GM21381 (cell line): Measurements from ENCODE around the gene KPNA3.
"Not testable (repeated sequence)": the region's sequence is repeated elsewhere in the genome, so short reads cannot be mapped to it uniquely, and the experiment has no call there.

Experiments
- ATAC-seq: cut with Tn5 transposase; IDR thresholded peaks from one replicate; pipeline ENCODE4 v1.9.1; 2021; ENCODE audit warnings: mild to moderate bottlenecking, moderate library complexity; ENCODE audit not compliant: unreplicated experiment

KPNA3 gene

DNA sequence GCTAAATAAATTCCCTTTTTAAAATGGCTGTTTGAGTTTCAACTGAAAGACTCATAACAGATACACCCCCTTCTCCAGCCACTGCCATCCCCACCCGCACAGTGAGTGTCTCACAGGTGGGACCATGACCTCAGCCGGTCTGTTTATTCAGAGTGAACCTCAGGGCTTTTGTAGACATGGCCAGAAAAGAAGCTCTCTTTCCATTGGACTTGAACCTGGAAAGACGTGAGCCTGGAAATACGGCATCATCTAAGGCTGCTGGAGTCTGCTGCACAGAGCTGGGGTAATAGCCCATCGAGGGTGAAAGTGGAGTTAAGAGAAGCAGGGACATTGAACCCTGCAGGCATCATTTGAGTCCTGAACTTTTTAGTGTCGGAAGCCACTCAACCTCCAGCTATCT, 15.2 kb upstream of the KPNA3 start:
- no peak for ATAC-seq

DNA sequence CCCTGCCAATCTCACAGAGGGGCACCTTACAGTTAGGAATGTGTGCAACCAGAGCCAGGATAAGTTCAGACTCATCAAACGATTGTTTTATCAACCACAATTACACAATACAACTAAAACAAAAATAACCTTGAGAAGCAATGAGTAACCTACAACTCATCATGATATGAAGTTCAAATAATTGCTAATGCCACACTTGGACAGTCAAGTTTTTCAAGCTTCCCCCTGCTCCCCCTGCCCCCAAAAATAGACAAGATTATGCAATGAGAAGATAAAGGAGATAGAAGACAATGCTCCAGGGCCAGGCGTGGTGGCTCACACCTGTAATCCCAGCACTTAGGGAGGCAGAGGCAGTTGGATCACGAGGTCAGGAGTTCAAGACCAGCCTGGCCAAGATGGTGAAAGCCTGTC, 13.6 kb upstream of the KPNA3 start:
- ATAC-seq: no peak

DNA sequence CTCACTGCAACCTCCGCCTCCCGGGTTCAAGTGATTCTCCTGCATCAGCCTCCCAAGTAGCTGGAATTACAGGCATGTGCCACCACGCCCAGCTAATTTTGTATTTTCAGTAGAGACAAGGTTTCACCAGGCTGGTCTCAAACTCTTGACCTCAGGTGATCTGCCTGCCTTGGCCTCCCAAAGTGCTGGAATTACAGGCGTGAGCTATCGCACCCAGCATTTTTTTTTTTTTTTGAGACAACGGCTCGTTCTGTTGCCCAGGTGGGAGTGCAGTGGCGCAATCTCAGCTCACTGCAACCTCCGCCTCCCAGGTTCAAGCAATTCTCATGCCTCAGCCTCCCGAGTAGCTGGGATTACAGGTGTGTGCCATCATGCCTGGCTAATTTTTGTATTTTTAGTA, 10.6 kb upstream of the KPNA3 start:
- not testable (repeated sequence) for ATAC-seq

DNA sequence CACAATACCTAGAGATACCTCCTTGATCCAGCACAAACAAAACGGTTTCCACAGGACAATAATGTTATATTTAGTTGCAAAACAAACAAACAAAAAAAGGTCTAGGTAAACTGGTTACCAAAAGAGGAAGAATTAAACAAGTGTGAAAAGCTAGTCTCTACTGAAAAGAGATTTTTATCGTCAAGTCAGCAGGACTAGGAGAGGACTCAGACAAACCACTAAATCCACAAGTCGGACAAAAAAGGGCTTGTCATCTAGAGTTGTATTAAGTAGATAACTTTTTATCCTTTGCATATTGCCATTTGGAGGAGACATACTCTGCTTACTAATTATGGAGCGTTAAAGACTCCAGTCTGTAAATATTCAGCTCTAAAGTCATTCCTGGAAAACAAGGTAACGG, 9.9 kb upstream of the KPNA3 start:
- no peak for ATAC-seq

DNA sequence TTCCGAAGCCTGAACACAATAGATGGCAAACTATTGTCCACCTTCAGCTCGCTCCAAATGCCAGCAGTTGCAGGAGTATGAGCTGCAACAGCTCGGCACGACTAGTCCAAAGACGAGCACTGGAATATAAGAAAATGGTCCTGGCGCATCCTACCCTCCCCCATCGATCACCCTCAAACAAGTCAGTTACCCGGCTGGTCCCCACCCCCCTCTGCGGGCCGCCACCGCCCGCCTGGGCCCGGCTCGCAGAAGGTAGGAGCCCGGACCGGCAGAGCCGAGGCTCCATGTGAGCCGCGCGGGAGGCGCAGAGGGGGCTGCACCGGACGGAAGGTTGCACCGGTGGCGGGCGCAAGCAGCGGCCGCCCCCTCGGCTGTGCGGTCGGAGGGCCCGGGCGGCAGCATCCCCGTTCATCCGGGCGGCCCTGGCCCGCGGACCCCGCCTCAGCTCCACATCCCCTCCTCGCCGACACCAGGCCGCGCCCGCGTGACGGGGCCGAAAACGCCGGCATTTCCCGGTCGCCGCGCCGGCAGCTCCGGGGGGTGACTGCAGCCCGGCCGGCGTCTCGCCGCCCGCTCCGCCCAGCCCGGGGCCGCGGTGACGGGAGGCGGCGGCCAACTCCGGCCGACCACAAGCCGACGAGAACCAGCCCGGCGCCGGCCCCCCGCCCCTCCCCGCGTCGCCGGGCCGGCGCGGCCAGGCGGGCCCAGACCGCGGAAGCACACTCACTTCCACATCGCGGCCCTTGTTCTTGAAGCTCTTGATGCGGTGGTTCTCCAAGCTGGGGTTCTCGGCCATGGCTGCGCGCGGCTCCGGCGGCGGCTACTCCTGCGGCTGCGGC, 552 bp downstream of the KPNA3 start:
- peak; percentile 20 for ATAC-seq

- ATAC-seq: no peak
Observed at GRCh38 chr13:49791315-49791710, 1.2 kb downstream of the KPNA3 start.

DNA sequence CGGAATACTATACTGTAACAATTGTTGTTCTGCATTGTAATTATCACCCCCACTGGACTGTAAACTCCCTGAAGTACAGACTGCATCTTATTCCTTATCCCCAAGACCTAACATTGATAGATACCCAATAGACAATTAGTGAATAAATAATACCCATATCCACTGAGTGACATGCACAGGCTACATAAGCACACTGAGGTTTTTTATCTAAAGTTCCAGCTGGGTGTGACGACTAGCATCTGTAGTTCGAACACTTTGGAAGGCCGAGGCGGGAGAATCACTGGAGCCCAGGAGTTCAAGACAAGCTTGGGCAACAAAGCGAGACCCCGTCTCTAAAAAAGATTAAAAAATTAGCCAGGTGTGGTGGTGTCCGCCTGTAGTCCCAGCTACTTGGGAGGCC, 2.5 kb downstream of the KPNA3 start:
- ATAC-seq: no peak

- ATAC-seq: no peak
Observed at GRCh38 chr13:49786401-49787008, 6.0 kb downstream of the KPNA3 start.

DNA sequence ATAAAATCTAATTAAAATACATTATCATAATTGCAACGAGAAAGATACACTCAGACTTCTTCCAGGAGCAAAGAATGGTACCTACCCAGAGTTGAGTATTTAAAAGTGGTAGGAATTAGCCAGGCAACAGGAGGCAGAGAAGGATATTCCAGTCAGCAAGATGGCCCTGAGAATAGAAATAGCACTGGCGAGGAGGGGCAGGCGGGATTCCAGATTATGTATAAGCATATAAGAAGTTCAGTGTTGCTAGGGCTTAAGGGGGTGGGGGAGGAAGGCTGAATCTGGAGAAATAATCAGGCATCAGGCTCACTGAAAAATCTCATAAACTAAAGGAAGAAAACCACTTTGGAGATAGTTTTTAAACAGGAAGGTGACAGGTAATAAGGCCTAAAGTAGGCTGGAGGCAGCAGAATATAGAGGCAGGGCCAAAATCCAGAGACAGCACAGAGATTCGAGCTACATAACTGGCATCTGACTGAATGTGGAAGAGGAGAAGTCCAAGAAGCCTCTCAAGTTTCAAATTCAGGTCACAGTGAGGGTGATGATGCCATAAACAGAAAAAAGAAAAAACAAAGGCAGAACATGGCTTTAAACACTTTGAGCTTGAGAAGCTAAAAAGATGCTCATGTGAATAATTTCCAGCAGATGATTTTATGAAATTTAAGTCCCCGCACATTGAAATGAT, 7.5 kb downstream of the KPNA3 start:
- no peak for ATAC-seq

GRCh38 chr13:49783865-49784264, 8.6 kb downstream of the KPNA3 start:
- ATAC-seq: no peak

DNA sequence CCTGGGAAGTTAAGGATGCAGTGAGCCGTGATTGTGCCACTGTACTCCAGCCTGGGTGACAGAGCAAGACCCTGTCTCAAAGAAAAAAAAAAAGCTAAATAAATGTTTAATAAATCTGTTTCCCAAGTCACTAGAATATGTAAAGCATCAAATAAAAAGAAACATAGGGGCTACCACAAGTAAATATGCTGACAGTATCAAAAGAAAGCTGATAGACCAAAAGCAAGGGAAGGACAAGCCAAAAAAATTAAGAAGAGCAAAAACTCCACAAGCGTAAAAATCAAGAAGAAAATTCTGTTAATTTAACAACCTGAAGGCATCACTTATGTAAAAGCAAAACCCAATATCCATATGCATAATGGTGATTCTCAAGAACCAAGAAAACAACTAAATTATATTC, 9.7 kb downstream of the KPNA3 start:
- ATAC-seq: no peak

DNA sequence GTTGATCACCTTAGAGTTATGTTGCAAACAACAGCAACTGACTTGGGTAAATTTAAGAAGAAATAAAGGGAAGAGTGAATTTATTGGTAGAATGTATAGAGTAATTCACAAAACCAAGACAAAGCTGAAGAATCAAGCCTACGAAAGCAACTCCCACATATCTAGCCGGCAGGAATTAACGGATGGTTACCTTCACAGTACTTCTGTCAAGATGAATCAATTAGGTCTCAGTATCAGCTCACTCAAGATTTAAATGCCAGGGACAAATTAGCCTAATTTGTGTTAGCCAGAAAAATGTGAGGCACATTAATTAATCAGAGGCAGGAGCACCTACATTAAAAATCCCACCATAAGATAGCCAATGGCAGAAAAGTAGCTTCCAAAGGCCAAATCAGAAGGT, 10.7 kb downstream of the KPNA3 start:
- ATAC-seq: no peak

- no peak for ATAC-seq
Observed at GRCh38 chr13:49779721-49780120, 12.8 kb downstream of the KPNA3 start.

GRCh38 chr13:49777746-49778614, 14.5 kb downstream of the KPNA3 start:
- no peak for ATAC-seq

DNA sequence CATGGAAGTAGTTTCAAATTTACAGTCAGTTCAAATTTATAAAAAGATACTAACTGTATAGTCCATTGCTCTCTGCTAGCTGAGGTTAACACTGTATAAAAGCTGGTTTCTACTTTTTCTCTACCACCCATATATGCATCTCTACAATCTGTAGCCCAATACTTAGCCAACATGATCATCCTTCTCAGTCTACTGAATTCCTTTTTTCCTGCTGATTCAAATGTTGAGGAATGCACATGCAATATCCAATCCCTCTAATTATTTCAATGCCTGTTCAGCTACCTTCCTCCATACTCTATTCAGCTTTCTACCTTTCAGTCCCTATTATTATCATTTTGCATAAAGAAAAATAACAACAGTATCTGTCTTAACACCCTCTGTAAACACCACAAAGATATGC, 15.6 kb downstream of the KPNA3 start:
- ATAC-seq: no peak

DNA sequence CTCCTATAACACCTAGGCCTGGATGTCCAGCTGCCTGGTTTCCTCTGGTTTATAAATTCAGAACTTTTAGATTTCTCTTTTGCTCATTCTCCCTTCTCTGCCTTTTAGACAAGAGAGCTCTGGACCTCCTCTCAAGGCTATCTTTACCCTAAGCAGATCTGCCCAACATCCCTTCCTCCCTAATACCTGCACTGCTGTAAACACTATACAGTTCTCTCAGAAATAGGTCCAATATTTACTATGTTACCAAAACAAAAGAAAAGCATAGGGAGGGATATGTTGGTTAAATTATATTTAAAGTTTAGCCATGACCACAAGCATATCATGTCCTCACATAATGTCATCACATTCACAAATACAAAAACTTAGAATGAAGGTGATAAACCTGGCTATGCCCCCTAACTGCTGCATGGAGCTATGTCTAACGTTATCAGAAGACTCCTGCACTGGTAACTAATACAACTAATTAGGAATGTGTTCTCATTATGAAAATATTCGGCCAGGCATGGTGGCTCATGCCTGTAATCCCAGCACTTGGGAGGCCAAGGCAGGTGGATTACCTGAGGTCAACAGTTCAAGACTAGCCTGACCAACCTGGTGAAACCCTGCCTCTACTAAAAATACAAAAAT, 18.0 kb downstream of the KPNA3 start:
- no peak for ATAC-seq

DNA sequence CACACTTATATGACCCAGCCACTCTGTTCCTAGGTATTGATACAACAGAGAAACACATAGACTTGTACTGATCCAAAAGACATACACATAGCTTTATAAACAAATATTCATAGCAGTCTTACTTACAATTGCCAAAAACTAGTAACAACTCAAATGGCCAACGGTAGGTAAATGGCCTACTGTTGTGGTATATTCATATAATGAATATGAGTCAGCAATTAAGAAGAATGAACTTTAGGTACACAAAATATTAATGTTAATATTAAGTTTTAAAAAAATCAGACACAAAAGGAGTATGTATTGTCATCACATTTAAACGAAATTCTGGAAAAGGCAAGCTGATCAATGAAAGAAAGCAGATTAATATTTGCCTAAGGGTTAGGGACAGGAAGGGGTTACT, 19.7 kb downstream of the KPNA3 start:
- ATAC-seq: no peak

- not testable (repeated sequence) for ATAC-seq
Observed at GRCh38 chr13:49761811-49762210, 30.7 kb downstream of the KPNA3 start.

- ATAC-seq: no peak
Observed at GRCh38 chr13:49760558-49760957, 31.9 kb downstream of the KPNA3 start.

DNA sequence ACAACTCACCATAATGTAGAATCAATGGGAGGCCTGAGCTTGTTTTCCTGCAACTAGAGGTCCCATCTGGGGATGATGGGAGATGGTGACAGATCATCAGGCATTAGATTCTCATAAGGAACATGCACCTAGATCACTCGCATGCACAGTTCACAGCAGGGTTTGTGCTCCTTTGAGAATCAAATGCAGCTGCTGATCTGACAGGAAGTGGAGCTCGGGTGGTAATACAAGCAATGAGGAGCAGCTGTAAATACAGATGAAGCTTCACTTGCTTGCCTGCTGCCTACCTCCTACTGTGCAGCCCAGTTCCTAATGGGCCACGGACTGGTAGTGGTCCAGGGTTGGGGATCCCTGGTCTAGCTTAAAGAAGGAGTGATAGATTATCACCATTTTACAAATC, 33.0 kb downstream of the KPNA3 start:
- no peak for ATAC-seq

DNA sequence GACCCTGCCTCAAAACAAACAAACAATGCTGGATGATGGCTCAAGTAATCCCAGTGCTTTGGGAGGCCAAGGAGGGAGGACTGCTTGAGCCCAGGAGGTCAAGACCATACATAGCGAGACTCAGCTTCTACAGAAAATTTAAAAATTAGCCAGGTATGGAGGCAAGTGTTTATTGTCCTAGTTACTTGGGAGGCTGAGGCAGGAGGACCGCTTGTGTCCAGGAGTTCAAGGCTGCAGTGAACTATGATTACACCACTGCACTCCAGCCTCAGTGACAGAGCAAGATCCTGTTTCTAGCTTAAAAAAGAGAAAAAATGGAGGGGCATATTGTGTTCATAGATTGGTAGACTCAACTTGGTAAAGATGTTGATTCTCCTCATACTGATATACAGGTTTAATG, 36.2 kb downstream of the KPNA3 start:
- no peak for ATAC-seq
